ENCODE measurements around the gene DHRS9.
"Not testable (repeated sequence)": the region's sequence is repeated elsewhere in the genome, so short reads cannot be mapped to it uniquely, and the experiment has no call there.

DHRS9 gene

GRCh38 chr2:169069341-169069740, at the start of gene DHRS9:
TSS of gene DHRS9 (plus strand) at chr2:169069563. CDS start at chr2:169081582, 12,019 bp downstream.
- peak; percentile 47 for DNase-seq

- DNase-seq = no peak
Observed at GRCh38 chr2:169023161-169023560, 46.2 kb upstream of the DHRS9 start.

- DNase-seq = no peak
Observed at GRCh38 chr2:169026056-169026455, 43.3 kb upstream of the DHRS9 start.

- DNase-seq = peak; percentile 65
Observed at GRCh38 chr2:169027234-169027633, 42.1 kb upstream of the DHRS9 start.

- no peak for DNase-seq
Observed at GRCh38 chr2:169029341-169029740, 40.0 kb upstream of the DHRS9 start.

GRCh38 chr2:169031202-169031601, 38.2 kb upstream of the DHRS9 start, which contains the start of gene ABCB11:
TSS of gene ABCB11 (minus strand) at chr2:169031324. CDS start at chr2:169018125, 13,199 bp downstream.
- DNase-seq = no peak

GRCh38 chr2:169034256-169034655, 35.1 kb upstream of the DHRS9 start:
- peak; percentile 79 for DNase-seq

GRCh38 chr2:169034984-169035544, 34.3 kb upstream of the DHRS9 start:
- no peak for DNase-seq

- DNase-seq = no peak
Observed at GRCh38 chr2:169035887-169036286, 33.5 kb upstream of the DHRS9 start.

GRCh38 chr2:169036736-169037440, 32.5 kb upstream of the DHRS9 start:
- DNase-seq = no peak

GRCh38 chr2:169038338-169038757, 31.0 kb upstream of the DHRS9 start:
- peak; percentile 57 for DNase-seq

- peak; percentile 78 for DNase-seq
Observed at GRCh38 chr2:169039702-169040101, 29.7 kb upstream of the DHRS9 start.

GRCh38 chr2:169041594-169041993, 27.8 kb upstream of the DHRS9 start:
- DNase-seq = no peak

GRCh38 chr2:169042856-169043255, 26.5 kb upstream of the DHRS9 start:
- DNase-seq = no peak

- DNase-seq = no peak
Observed at GRCh38 chr2:169046440-169047151, 22.8 kb upstream of the DHRS9 start.

- DNase-seq = no peak
Observed at GRCh38 chr2:169047256-169048250, 21.8 kb upstream of the DHRS9 start.

- no peak for DNase-seq
Observed at GRCh38 chr2:169049142-169049541, 20.2 kb upstream of the DHRS9 start.

GRCh38 chr2:169050476-169051240, 18.7 kb upstream of the DHRS9 start:
- DNase-seq = peak; percentile 71

GRCh38 chr2:169054575-169054974, 14.8 kb upstream of the DHRS9 start:
- DNase-seq = not testable (repeated sequence)

GRCh38 chr2:169064199-169064598, 5.2 kb upstream of the DHRS9 start:
- DNase-seq = not testable (repeated sequence)

GRCh38 chr2:169065422-169065821, 3.9 kb upstream of the DHRS9 start:
- DNase-seq = no peak

Measured in hematopoietic multipotent progenitor cell treated with erythropoietin and hydrocortisone succinate and interleukin-3 and kit ligand, for 4 days (in vitro differentiated cells).